Keratinocyte (primary cell): ENCODE data around the gene KMT2C. TPM values are rescaled to one million over a fixed set of nuclear protein-coding genes. Genes with fewer than 3 reads are reported as not detected.

Source experiments
- DNase-seq: peaks from one replicate; pipeline ENCODE4 v3.0.0-alpha.2; 2011; ENCODE audit warnings: low read depth, missing footprints, low spot score
- FAIRE-seq: peaks from 2 replicates; lab custom pipeline; 2011; peaks lifted over from hg19 to GRCh38; lab: Jason Lieb, UNC
- H2AFZ ChIP-seq: 2 replicates; pipeline ENCODE4 v1.6.0; 2012; ENCODE audit warnings: low read length, control low read depth, inconsistent platforms; ENCODE audit not compliant: control insufficient read depth
- H3K27ac ChIP-seq: 2 replicates; pipeline ENCODE4 v1.5.1; 2011; ENCODE audit warnings: low read length; ENCODE audit not compliant: control insufficient read depth, insufficient read depth
- H3K27me3 ChIP-seq: 3 replicates; pipeline ENCODE4 v1.6.0; 2011; ENCODE audit warnings: low read length; ENCODE audit not compliant: control insufficient read depth, insufficient read depth; ENCODE audit errors: extremely low read depth
- H3K36me3 ChIP-seq, 2 experiments: 2 replicates in 1 of 2; 3 replicates in 1 of 2; pipeline ENCODE4 v1.5.1; 2011; ENCODE audit warnings: low read length in 2 of 2, mild to moderate bottlenecking in 1 of 2; ENCODE audit not compliant: control insufficient read depth in 2 of 2, insufficient read depth in 2 of 2; ENCODE audit errors: extremely low read depth in 1 of 2
- H3K4me1 ChIP-seq: 3 replicates; pipeline ENCODE4 v1.5.1; 2011; ENCODE audit warnings: low read length; ENCODE audit not compliant: control insufficient read depth, insufficient read depth; ENCODE audit errors: extremely low read depth
- H3K4me2 ChIP-seq: 3 replicates; pipeline ENCODE4 v1.6.0; 2011; ENCODE audit warnings: low read depth, low read length; ENCODE audit not compliant: control insufficient read depth, insufficient read depth; ENCODE audit errors: extremely low read depth
- H3K4me3 ChIP-seq, 3 experiments: fragments of 200-600 bp in 1 of 3; sonication (generic) in 1 of 3; 2 replicates in 2 of 3; 3 replicates in 1 of 3; pipeline ENCODE4 v1.5.1; 2011 to 2016; ENCODE audit warnings: low read length in 3 of 3, mild to moderate bottlenecking in 3 of 3, control low read depth in 2 of 3, inconsistent platforms in 1 of 3, low read depth in 1 of 3, mixed read lengths in 1 of 3, mixed run types in 1 of 3, moderate library complexity in 1 of 3; ENCODE audit not compliant: control insufficient read depth in 2 of 3, insufficient read depth in 2 of 3; ENCODE audit errors: extremely low read depth in 1 of 3
- H3K79me2 ChIP-seq: 2 replicates; pipeline ENCODE4 v1.6.0; 2012; ENCODE audit warnings: low read length; ENCODE audit not compliant: control insufficient read depth, insufficient read depth
- H3K9ac ChIP-seq: 3 replicates; pipeline ENCODE4 v1.6.0; 2011; ENCODE audit warnings: low read length; ENCODE audit not compliant: control insufficient read depth, insufficient read depth; ENCODE audit errors: extremely low read depth
- H3K9me1 ChIP-seq: 3 replicates; pipeline ENCODE4 v1.6.0; 2011; ENCODE audit warnings: low read length; ENCODE audit not compliant: control insufficient read depth, insufficient read depth; ENCODE audit errors: extremely low read depth
- H3K9me3 ChIP-seq: 2 replicates; pipeline ENCODE4 v1.5.1; 2012; ENCODE audit warnings: low read depth, low read length; ENCODE audit not compliant: control insufficient read depth
- H4K20me1 ChIP-seq: 3 replicates; pipeline ENCODE4 v1.6.0; 2011; ENCODE audit warnings: low read length; ENCODE audit not compliant: control insufficient read depth, insufficient read depth; ENCODE audit errors: extremely low read depth
- EZH2 ChIP-seq: IDR thresholded peaks from one replicate; pipeline ENCODE4 v1.6.1; 2012; ENCODE audit warnings: inconsistent platforms, mild to moderate bottlenecking, low read length, moderate library complexity
- dilution Hi-C: fragments of 300-500 bp; cut with MboI; formaldehyde crosslinking; loops from one replicate; pipeline ENCODE4 v1.7.0; 2020; ENCODE audit warnings: low sequenced_read_pairs; ENCODE audit not compliant: extremely low pct_ligation_motif_present
- polyA plus RNA-seq, 5 experiments: library from polyadenylated mRNA; depleted of rRNA in 3 of 5; stranded (reverse) in 3 of 5; stranded (forward) in 1 of 5; unstranded in 1 of 5; fragments of >200 nt; gene quantifications; 1 replicate in 1 of 5; 2 replicates in 3 of 5; 3 replicates in 1 of 5; pipeline versions ENCODE4 v1.2.1 to v1.2.3, GENCODE V29; 2011 to 2012; ENCODE audit warnings: missing spikeins in 2 of 5, low read depth in 1 of 5, low replicate concordance in 1 of 5
- TF ChIP-seq, protein P1 (sequence below), 3 experiments: IDR thresholded peaks in 1 of 3; conservative IDR thresholded peaks in 1 of 3; optimal IDR thresholded peaks in 1 of 3; 2 replicates in 2 of 3; 3 replicates in 1 of 3; pipeline versions ENCODE3 to v1.5.1; 2011; ENCODE audit warnings: low read length in 3 of 3, mild to moderate bottlenecking in 3 of 3, moderate library complexity in 2 of 3, control low read depth in 1 of 3, inconsistent platforms in 1 of 3; ENCODE audit not compliant: insufficient read depth in 2 of 3; ENCODE audit errors: extremely low read depth in 1 of 3

The KMT2C gene
- polyA plus RNA-seq, 1 donor (not counting 4 experiments of a cell fraction or from before 2014, with no cell fraction given): 8.5 TPM

DNA sequence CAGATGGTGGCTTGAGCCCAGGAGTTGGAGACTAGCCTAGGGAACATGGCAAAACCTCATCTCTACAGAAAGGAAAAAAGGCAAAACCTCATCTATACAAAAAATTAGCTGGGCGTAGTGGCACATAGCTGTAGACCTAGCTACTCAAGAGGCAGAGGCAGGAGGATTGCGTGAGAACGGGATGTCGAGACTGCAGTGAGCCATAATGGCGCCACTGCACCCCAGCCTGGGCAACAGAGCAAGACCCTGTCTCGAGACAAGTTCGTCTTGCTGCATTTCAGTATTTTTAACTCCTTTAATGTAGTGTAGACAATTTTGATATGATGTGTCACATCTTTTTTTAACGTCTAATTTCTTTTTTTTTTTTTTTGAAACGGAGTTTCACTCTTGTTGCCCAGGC, 31.4 kb upstream of the KMT2C start:
- Histone ChIP-seq H4K20me1 (no peaks in the 10 kb centered on the region), H3K9ac (no peak overlapping the region), H3K79me2 (no peaks in the 10 kb centered on the region), H3K4me1 (peaks cover 8% of the 10 kb centered on the region), H3K36me3 (no peaks in the 10 kb centered on the region), H2AFZ (no peak overlapping the region), H3K9me1 (no peaks in the 10 kb centered on the region), H3K27ac (no peak overlapping the region), H3K9me3 (no peaks in the 10 kb centered on the region), H3K27me3 (no peaks in the 10 kb centered on the region), H3K4me2 (no peak overlapping the region), H3K4me3 (no peak overlapping the region)
- dilution Hi-C loops: no loop called here
- TF ChIP-seq, protein P1, sequence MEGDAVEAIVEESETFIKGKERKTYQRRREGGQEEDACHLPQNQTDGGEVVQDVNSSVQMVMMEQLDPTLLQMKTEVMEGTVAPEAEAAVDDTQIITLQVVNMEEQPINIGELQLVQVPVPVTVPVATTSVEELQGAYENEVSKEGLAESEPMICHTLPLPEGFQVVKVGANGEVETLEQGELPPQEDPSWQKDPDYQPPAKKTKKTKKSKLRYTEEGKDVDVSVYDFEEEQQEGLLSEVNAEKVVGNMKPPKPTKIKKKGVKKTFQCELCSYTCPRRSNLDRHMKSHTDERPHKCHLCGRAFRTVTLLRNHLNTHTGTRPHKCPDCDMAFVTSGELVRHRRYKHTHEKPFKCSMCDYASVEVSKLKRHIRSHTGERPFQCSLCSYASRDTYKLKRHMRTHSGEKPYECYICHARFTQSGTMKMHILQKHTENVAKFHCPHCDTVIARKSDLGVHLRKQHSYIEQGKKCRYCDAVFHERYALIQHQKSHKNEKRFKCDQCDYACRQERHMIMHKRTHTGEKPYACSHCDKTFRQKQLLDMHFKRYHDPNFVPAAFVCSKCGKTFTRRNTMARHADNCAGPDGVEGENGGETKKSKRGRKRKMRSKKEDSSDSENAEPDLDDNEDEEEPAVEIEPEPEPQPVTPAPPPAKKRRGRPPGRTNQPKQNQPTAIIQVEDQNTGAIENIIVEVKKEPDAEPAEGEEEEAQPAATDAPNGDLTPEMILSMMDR (optimal IDR thresholded peaks at IDR 0.05 in 1 of 3, IDR thresholded peaks at IDR 0.05 in 1 of 3, conservative IDR thresholded peaks at IDR 0.05 in 1 of 3; ENCODE audit: extremely low read depth in 1 of 3, insufficient read depth in 2 of 3, low read length in 3 of 3): no peak
- DNase-seq (no peak), FAIRE-seq (no peak)

DNA sequence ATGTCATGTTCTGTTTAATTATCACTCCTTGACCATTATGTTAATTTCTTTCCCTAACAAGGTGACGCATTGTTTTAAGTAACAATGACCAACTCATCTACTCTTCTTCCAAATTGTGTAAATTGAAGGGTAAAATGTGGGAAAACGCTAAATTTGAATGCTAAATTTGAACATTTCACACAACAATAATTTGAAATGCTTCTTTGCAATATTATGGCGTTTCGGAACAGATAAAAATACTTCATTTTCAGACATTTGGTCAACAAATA, 29.2 kb upstream of the KMT2C start:
- DNase-seq: no peak
- no peaks in the 10 kb centered on the region for H3K27me3 ChIP-seq
- peak overlapping the region; percentile 74 for H2AFZ ChIP-seq
- dilution Hi-C loops: no loop called here
- H3K9ac ChIP-seq: peak overlapping the region; percentile 83
- peak overlapping the region; percentile 88 for H3K4me2 ChIP-seq
- H3K9me3 ChIP-seq: no peaks in the 10 kb centered on the region
- no peaks in the 10 kb centered on the region for H3K79me2 ChIP-seq
- TF ChIP-seq, protein P1 (optimal IDR thresholded peaks at IDR 0.05 in 1 of 3, IDR thresholded peaks at IDR 0.05 in 1 of 3, conservative IDR thresholded peaks at IDR 0.05 in 1 of 3; ENCODE audit: extremely low read depth in 1 of 3, insufficient read depth in 2 of 3, low read length in 3 of 3): no peak
- TF ChIP-seq EZH2: no peak
- H3K27ac ChIP-seq: peak overlapping the region; percentile 46
- FAIRE-seq: no peak
- H3K4me3 ChIP-seq: peak overlapping the region; percentile 72 to 90 (median 85)
- H3K4me1 ChIP-seq: peaks cover 8% of the 10 kb centered on the region
- no peaks in the 10 kb centered on the region for H4K20me1 ChIP-seq
- H3K9me1 ChIP-seq: no peaks in the 10 kb centered on the region
- H3K36me3 ChIP-seq: no peaks in the 10 kb centered on the region
